GM13977 (cell line): ENCODE data around the gene FRAT2.

ENCODE experiments used
- DNase-seq: peaks from one replicate; pipeline ENCODE4 v3.0.0; 2012; ENCODE audit warnings: low spot score
- in situ Hi-C: fragments of 300-500 bp; cut with MboI; formaldehyde crosslinking; loops from one replicate; pipeline ENCODE4 v1.12.0; 2022; ENCODE audit warnings: low sequenced_read_pairs, low pct_unique_long_range_greater_than_20kb, mixed read lengths, inconsistent platforms; ENCODE audit not compliant: unreplicated experiment
- TF ChIP-seq, protein P1 (sequence below): IDR thresholded peaks from 2 replicates; pipeline ENCODE4 v1.5.1; 2012; ENCODE audit warnings: mild to moderate bottlenecking, control low read depth; ENCODE audit not compliant: insufficient read depth; ENCODE audit errors: extremely low read depth, missing control alignments

Gene FRAT2

DNA sequence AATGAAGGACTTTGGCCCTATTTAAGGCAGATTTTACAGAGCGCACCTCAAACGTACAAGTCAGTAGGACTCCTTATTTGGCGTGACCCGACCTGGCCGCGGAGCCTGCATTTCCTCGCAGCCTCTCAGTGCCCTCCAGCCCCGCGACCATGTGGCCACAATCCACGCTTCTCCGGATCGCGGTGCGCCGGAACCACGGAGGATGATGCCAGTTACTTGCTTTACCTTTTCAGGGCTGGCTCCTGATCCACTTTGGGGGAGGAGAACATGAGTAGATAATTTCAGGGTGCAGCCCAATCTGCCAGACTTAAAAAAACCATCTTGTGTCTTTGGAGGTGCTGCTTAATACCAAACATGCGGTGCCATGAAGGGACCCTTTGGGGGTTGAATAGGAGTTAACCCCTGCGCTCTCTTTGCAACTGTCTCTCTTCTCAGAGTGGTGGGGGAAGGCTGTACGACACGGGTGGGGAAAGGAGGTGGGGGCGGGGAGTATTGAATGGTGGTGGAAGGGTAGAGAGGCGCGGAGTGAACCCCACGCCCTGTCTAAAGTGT is 14.0 kb downstream of the FRAT2 start:
- in situ Hi-C loops, result no loop called here
- no peak for DNase-seq

DNA sequence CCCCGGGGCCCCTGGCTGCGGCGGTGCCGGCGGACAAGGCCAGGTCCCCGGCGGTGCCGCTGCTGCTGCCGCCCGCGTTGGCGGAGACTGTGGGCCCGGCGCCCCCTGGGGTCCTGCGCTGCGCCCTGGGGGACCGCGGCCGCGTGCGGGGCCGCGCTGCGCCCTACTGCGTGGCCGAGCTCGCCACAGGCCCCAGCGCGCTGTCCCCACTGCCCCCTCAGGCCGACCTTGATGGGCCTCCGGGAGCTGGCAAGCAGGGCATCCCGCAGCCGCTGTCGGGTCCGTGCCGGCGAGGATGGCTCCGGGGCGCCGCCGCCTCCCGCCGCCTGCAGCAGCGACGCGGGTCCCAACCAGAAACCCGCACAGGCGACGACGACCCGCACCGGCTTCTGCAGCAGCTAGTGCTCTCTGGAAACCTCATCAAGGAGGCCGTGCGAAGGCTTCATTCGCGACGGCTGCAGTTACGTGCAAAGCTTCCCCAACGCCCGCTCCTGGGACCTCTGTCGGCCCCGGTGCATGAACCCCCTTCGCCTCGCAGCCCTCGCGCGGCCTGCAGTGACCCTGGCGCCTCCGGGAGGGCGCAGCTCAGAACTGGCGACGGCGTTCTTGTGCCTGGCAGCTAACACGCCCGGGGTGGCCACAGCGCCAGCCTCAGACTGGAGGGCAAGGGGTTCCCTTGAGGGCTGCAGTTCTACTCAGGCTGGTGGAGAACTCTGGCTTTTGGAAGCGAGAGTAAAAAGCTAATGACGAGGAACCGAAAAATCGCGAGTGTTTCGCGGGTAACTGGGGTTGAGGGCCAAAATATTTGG is 14.7 kb downstream of the FRAT2 start:
- in situ Hi-C loops, result no loop called here
- DNase-seq, result peak; percentile 62
- TF ChIP-seq, protein P1, sequence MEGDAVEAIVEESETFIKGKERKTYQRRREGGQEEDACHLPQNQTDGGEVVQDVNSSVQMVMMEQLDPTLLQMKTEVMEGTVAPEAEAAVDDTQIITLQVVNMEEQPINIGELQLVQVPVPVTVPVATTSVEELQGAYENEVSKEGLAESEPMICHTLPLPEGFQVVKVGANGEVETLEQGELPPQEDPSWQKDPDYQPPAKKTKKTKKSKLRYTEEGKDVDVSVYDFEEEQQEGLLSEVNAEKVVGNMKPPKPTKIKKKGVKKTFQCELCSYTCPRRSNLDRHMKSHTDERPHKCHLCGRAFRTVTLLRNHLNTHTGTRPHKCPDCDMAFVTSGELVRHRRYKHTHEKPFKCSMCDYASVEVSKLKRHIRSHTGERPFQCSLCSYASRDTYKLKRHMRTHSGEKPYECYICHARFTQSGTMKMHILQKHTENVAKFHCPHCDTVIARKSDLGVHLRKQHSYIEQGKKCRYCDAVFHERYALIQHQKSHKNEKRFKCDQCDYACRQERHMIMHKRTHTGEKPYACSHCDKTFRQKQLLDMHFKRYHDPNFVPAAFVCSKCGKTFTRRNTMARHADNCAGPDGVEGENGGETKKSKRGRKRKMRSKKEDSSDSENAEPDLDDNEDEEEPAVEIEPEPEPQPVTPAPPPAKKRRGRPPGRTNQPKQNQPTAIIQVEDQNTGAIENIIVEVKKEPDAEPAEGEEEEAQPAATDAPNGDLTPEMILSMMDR, result peak; percentile 11

More for the DNA sequence above, 14.0 kb downstream of the FRAT2 start:
- TF ChIP-seq, protein P1, result no peak

DNA sequence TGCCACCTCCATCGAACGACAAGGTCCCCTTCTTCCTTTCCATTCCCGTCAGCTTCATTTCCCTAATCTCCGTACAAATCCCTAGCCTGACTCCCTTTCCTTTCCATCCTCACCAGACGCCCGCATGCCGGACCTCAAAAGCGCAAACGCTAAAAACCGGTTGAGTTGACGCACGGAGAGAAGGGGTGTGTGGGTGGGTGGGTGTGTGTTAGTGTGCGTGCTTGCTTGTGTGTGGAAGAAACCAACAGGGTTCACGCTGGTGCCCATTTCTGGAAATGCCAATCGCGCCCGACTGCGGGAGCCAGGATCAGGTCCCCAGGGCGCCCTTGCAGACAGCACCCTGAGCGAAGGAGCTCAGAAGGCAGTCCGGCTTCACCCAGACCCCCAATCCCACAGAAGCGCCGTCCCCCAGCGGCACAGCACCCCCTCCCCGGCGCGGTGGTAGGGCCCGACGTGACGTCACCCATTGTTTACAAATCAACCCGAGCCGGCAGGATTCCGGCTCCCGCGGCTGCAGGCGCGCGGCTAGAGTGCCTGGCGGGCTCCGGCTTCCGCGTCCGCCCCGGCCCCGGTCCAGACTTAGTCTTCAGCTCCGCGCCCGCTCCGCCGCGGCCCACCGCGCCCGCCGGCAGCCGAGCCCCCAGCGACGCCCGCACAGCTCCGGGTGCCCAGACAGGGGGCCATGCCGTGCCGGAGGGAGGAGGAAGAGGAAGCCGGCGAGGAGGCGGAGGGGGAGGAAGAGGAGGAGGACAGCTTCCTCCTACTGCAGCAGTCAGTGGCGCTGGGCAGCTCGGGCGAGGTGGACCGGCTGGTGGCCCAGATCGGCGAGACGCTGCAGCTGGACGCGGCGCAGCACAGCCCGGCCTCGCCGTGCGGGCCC is 15.5 kb downstream of the FRAT2 start, which contains the start of gene FRAT1:
Gene FRAT1, plus strand, starts transcription at position 500 of the 880 bp plus-strand sequence. Its CDS starts 183 bp downstream, at position 683.
- DNase-seq, result peak; percentile 85
- in situ Hi-C loops, result no loop called here
- TF ChIP-seq, protein P1, result no peak

DNA sequence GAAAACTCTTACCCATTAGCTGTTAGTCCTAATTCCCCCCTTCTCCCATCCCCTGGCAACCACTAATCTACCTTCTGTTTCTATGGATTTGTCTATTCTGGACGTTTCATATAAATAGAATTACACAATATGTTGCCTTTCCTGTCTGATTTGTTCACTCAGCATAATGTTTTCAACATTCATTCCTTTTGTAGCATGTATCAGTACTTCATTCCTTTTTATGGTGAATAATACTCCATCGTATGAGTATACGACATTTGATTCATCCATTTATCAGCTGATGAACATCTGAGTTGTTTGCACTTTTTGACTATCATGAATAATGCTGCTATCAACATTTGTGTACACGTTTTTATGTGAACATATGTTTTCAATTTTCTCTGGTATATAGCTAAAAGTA is 19.9 kb downstream of the FRAT2 start:
- TF ChIP-seq, protein P1, result no peak
- DNase-seq, result no peak
- in situ Hi-C loops, result no loop called here

DNA sequence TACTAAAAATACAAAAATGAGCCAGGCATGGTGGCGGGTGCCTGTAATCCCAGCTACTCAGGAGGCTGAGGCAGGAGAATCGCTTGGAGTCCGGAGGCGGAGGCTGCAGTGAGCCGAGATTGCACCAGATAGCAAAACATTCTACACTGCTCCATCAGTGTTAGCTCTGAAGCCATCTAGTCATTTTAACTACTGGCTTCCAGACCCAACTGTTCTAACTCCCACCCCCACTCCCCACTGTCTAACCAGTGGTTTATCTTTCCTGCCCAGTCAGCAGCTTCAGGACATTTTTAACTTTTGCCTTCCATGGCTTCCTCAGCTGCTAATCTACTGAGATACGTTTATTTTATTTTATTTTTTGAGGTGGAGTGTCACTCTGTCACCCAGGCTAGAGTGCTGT is 21.6 kb downstream of the FRAT2 start:
- TF ChIP-seq, protein P1, result no peak
- in situ Hi-C loops, result no loop called here
- DNase-seq, result no peak

DNA sequence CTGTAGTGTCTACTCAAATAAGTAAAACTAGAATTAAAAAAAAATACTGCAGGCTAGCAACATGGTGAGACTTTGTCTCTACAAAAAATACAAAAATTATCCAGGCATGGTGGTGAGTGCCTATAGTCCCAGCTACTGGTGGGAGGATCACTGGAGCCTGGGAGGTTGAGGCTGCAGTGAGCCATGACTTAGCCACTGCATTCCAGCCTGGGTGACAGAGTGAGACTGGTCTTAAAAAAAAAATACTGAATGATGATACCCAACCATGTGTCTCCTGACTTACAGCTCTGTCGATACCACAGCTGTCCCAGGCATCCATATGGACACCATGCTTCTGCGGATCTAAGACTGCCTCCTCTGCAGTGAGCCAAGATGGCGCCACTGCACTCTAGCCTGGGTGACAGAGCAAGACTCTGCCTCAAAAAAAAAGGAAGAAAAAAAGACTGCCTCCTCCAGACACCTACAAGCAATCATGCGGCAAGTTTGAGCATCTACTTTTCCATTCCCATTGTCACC is 23.4 kb downstream of the FRAT2 start:
- in situ Hi-C loops, result no loop called here
- TF ChIP-seq, protein P1, result no peak
- DNase-seq, result no peak
